Esophagus muscularis mucosa (tissue), 4 donors: Measurements from ENCODE around the gene EP400. TPM values are rescaled to one million over a fixed set of nuclear protein-coding genes. Genes with fewer than 3 reads are reported as not detected.

Experiments
- DNase-seq: peaks from one replicate; pipeline ENCODE4 v3.0.0-alpha.2; 2017; ENCODE audit errors: extremely low spot score
- H3K27ac ChIP-seq, 4 donors: fragments of 200-600 bp; sonication (generic); replicated peaks in 1 of 4; 1 replicate in 3 of 4; 2 replicates in 1 of 4; pipeline ENCODE4 v1.5.1; 2016 to 2019; ENCODE audit warnings: mild to moderate bottlenecking in 1 of 4
- H3K27me3 ChIP-seq, 4 donors: fragments of 200-600 bp; sonication (generic); one replicate each; pipeline versions ENCODE4 v1.5.1 to v1.6.0; 2016 to 2019
- H3K36me3 ChIP-seq, 4 donors: fragments of 200-600 bp; sonication (generic); one replicate each; pipeline ENCODE4 v1.5.1; 2016 to 2019
- H3K4me1 ChIP-seq, 4 donors: fragments of 200-600 bp; sonication (generic); one replicate each; pipeline ENCODE4 v1.5.1; 2016 to 2019
- H3K4me3 ChIP-seq, 4 donors: fragments of 200-600 bp; sonication (generic); 1 replicate in 2 of 4; 2 replicates in 2 of 4; pipeline ENCODE4 v1.5.1; 2016 to 2019; ENCODE audit warnings: mild to moderate bottlenecking in 4 of 4, moderate library complexity in 1 of 4
- H3K9me3 ChIP-seq, 4 donors: fragments of 200-600 bp; sonication (generic); 1 replicate in 3 of 4; 2 replicates in 1 of 4; pipeline ENCODE4 v1.5.1; 2016 to 2019
- CTCF ChIP-seq, 3 experiments: fragments of 200-600 bp in 2 of 3; fragments of 450-650 bp in 1 of 3; sonication (generic) in 2 of 3; IDR thresholded peaks; one replicate each; pipeline ENCODE4 v1.5.1; 2017 to 2019; ENCODE audit warnings: antibody characterized with exemption in 3 of 3, mild to moderate bottlenecking in 2 of 3, moderate library complexity in 1 of 3
- EP300 ChIP-seq: sonication (generic); formaldehyde crosslinking; IDR thresholded peaks from one replicate; pipeline ENCODE4 v1.6.1; 2017; ENCODE audit warnings: antibody characterized with exemption
- POLR2A ChIP-seq: fragments of 450-650 bp; IDR thresholded peaks from one replicate; pipeline ENCODE4 v1.6.1; 2017; ENCODE audit warnings: antibody characterized with exemption, moderate library complexity, mild to moderate bottlenecking, low read depth
- POLR2AphosphoS5 ChIP-seq, 2 donors: sonication (generic); formaldehyde crosslinking; IDR thresholded peaks; one replicate each; pipeline ENCODE4 v1.6.1; 2017; ENCODE audit warnings: antibody characterized with exemption in 2 of 2
- WGBS: methylation state at CpG from one replicate; pipeline ENCODE4 v1.1.5; 2018; 5-methylcytosine and 5-hydroxymethylcytosine counted together
- intact Hi-C: fragments of 100-400 bp; cut with DNase I; formaldehyde crosslinking; loops from one replicate; pipeline ENCODE4 v1.15.1; 2023
- total RNA-seq, 4 donors: library from RNA; depleted of rRNA; stranded (reverse); fragments of >200 nt; gene quantifications; one replicate each; pipeline versions ENCODE4 v1.1.0 to v1.2.1, GENCODE V29; 2016

Gene EP400
- total RNA-seq, 4 donors from 2014 or later, result 16.9 to 31.1 (median 22.4) TPM

GRCh38 chr12:132061641-132062430, 112.1 kb downstream of the EP400 start:
- DNase-seq, result no peak
- H3K27me3 ChIP-seq, result no peaks in the 10 kb centered on the region
- H3K36me3 ChIP-seq, result peaks cover 57 to 97% (median 70%) of the 10 kb centered on the region in 4 donors
- no peak for TF ChIP-seq CTCF (IDR thresholded peaks at IDR 0.05)
- TF ChIP-seq POLR2A, result no peak
- TF ChIP-seq POLR2AphosphoS5 (IDR thresholded peaks at IDR 0.05), result no peak
- no peak for TF ChIP-seq EP300
- no peak overlapping the region for H3K27ac ChIP-seq
- WGBS, result 66% methylated on average over 23 of the region's 30 CpGs
- intact Hi-C loops, result no loop called here
- no peak overlapping the region for H3K4me3 ChIP-seq
- H3K9me3 ChIP-seq, result no peaks in the 10 kb centered on the region
- no peaks in the 10 kb centered on the region for H3K4me1 ChIP-seq

DNA sequence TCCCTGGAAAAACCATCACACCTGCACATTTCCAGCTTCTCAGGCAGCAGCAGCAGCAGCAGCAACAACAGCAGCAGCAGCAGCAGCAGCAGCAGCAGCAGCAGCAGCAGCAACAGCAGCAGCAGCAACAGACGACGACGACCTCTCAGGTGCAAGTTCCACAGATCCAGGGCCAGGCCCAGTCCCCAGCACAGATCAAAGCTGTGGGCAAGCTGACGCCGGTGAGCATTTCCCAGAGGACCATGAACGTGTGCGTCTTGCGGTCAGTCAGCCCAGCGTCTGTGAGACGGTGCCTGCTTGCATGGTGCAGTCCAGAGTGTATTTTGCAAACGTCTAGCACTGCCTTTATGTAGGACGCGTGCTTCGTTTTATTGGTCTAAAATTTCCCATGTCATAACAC, 112.7 kb downstream of the EP400 start:
- Histone ChIP-seq H3K4me3 (no peak overlapping the region), H3K36me3 (peaks cover 57 to 97% (median 71%) of the 10 kb centered on the region in 4 donors), H3K9me3 (no peaks in the 10 kb centered on the region), H3K27me3 (no peaks in the 10 kb centered on the region), H3K4me1 (no peaks in the 10 kb centered on the region), H3K27ac (no peak overlapping the region)
- DNase-seq, result no peak
- 87% methylated on average over 14 of the region's 14 CpGs for WGBS
- TF ChIP-seq POLR2AphosphoS5 (IDR thresholded peaks at IDR 0.05), result no peak
- TF ChIP-seq EP300, result no peak
- intact Hi-C loops, result no loop called here

DNA sequence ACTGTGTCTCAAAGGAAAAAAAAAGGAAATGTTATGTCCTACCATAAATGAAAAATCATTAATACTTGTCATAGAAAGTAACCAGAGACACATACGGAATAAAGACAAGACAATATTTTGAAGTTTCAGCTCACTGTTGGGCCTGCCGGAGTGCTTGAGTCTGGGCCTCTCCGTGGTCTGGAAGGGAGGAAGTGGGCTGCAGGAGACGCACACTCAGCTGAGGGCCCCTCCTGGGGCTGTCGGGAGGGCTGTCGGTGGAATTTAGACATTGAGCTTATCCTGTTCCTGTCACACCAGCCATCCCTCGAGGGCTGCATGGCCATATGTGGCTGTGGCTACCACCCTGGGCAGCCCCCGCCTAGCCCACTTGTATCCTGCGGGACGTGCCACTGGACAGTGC, 113.7 kb downstream of the EP400 start:
- peaks cover 60 to 97% (median 75%) of the 10 kb centered on the region in 4 donors for H3K36me3 ChIP-seq
- DNase-seq, result no peak
- H3K4me3 ChIP-seq, result no peak overlapping the region
- TF ChIP-seq POLR2AphosphoS5 (IDR thresholded peaks at IDR 0.05) (no peak), POLR2A (no peak), CTCF (IDR thresholded peaks at IDR 0.05) (no peak), EP300 (no peak)
- H3K4me1 ChIP-seq, result no peaks in the 10 kb centered on the region
- H3K9me3 ChIP-seq, result no peaks in the 10 kb centered on the region
- no peaks in the 10 kb centered on the region for H3K27me3 ChIP-seq
- 73% methylated on average over 10 of the region's 10 CpGs for WGBS
- no peak overlapping the region for H3K27ac ChIP-seq
- intact Hi-C loops, result no loop called here

- Histone ChIP-seq H3K36me3 (peaks cover 66 to 97% (median 82%) of the 10 kb centered on the region in 4 donors), H3K9me3 (no peaks in the 10 kb centered on the region), H3K27ac (no peak overlapping the region), H3K4me3 (no peak overlapping the region), H3K27me3 (no peaks in the 10 kb centered on the region), H3K4me1 (no peaks in the 10 kb centered on the region)
- intact Hi-C loops, result no loop called here
- DNase-seq, result no peak
- 94% methylated on average over 14 of the region's 19 CpGs for WGBS
- TF ChIP-seq POLR2AphosphoS5 (IDR thresholded peaks at IDR 0.05), result no peak
- no peak for TF ChIP-seq CTCF (IDR thresholded peaks at IDR 0.05)
- TF ChIP-seq POLR2A, result no peak
- TF ChIP-seq EP300, result no peak
Measured at GRCh38 chr12:132064631-132065030, 114.9 kb downstream of the EP400 start.

DNA sequence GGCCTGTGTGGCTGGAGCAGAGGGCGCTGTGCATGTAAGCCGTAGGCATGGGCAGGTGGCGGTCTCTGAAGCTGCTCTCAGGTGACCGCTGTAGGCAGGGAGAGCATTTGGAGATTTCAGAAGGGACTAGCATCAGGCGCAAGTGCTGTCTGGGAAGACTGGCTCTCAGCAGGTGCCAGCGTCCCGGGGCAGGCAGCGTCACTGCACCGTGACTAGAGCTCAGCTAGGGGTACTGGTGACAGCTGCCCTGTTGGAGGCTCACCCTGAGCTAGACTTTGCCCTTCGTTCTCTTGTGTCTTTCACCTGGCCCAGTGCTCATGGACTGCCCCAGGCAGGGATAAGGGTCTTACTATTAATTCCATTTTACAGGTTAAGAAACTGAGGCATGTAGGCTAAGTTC, 115.5 kb downstream of the EP400 start:
- H3K4me3 ChIP-seq, result no peak overlapping the region
- H3K27me3 ChIP-seq, result no peaks in the 10 kb centered on the region
- H3K36me3 ChIP-seq, result peaks cover 66 to 98% (median 85%) of the 10 kb centered on the region in 4 donors
- no peaks in the 10 kb centered on the region for H3K9me3 ChIP-seq
- 99% methylated on average over 7 of the region's 10 CpGs for WGBS
- H3K4me1 ChIP-seq, result no peaks in the 10 kb centered on the region
- H3K27ac ChIP-seq, result no peak overlapping the region
- DNase-seq, result no peak
- no peak for TF ChIP-seq EP300
- intact Hi-C loops, result no loop called here
